Measurements from ENCODE around the gene SEL1L3.

SEL1L3 gene

DNA sequence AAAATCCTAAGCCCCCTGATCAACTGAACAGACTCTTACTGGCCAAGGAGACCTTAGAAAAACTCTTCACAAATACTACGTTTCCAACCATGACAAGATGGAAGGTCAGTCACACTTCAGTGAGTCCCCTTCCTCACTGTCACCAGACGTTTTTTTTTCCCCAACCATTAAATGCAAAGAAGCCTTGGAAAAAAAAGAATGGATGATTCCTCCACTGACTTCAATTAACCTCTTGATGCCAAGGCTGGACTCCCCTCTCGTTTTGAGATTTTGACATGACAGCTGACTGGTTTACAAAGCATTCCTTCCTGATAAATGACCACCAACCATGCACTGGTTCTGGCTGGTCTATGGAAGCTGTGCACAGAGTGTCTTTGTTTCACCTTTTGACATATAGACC, 133.9 kb downstream of the SEL1L3 start:
- TF ChIP-seq POLR2AphosphoS5 (IDR thresholded peaks at IDR 0.05; ENCODE audit: low read depth) (no peak), GABPA (IDR thresholded peaks at IDR 0.05; ENCODE audit: low read depth) (no peak), SPI1 (IDR thresholded peaks at IDR 0.05; ENCODE audit: borderline replicate concordance, low read depth) (no peak)
- TF ChIP-seq, protein P1, sequence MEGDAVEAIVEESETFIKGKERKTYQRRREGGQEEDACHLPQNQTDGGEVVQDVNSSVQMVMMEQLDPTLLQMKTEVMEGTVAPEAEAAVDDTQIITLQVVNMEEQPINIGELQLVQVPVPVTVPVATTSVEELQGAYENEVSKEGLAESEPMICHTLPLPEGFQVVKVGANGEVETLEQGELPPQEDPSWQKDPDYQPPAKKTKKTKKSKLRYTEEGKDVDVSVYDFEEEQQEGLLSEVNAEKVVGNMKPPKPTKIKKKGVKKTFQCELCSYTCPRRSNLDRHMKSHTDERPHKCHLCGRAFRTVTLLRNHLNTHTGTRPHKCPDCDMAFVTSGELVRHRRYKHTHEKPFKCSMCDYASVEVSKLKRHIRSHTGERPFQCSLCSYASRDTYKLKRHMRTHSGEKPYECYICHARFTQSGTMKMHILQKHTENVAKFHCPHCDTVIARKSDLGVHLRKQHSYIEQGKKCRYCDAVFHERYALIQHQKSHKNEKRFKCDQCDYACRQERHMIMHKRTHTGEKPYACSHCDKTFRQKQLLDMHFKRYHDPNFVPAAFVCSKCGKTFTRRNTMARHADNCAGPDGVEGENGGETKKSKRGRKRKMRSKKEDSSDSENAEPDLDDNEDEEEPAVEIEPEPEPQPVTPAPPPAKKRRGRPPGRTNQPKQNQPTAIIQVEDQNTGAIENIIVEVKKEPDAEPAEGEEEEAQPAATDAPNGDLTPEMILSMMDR (IDR thresholded peaks at IDR 0.05; ENCODE audit: insufficient read depth, low read length), result no peak
- TF ChIP-seq, protein P2, sequence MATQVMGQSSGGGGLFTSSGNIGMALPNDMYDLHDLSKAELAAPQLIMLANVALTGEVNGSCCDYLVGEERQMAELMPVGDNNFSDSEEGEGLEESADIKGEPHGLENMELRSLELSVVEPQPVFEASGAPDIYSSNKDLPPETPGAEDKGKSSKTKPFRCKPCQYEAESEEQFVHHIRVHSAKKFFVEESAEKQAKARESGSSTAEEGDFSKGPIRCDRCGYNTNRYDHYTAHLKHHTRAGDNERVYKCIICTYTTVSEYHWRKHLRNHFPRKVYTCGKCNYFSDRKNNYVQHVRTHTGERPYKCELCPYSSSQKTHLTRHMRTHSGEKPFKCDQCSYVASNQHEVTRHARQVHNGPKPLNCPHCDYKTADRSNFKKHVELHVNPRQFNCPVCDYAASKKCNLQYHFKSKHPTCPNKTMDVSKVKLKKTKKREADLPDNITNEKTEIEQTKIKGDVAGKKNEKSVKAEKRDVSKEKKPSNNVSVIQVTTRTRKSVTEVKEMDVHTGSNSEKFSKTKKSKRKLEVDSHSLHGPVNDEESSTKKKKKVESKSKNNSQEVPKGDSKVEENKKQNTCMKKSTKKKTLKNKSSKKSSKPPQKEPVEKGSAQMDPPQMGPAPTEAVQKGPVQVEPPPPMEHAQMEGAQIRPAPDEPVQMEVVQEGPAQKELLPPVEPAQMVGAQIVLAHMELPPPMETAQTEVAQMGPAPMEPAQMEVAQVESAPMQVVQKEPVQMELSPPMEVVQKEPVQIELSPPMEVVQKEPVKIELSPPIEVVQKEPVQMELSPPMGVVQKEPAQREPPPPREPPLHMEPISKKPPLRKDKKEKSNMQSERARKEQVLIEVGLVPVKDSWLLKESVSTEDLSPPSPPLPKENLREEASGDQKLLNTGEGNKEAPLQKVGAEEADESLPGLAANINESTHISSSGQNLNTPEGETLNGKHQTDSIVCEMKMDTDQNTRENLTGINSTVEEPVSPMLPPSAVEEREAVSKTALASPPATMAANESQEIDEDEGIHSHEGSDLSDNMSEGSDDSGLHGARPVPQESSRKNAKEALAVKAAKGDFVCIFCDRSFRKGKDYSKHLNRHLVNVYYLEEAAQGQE (IDR thresholded peaks at IDR 0.05; ENCODE audit: insufficient replicate concordance, low read depth), result no peak
- no peak overlapping the region for H3K27ac ChIP-seq (replicated peaks)
- H3K4me3 ChIP-seq (replicated peaks; ENCODE audit: insufficient read depth, low read length), result no peak overlapping the region
- no peaks in the 10 kb centered on the region for H3K27me3 ChIP-seq (ENCODE audit: insufficient read depth, poor library complexity, severe bottlenecking)
- DNase-seq (ENCODE audit: low read depth in 1 of 2, low spot score in 1 of 2), result no peak

DNA sequence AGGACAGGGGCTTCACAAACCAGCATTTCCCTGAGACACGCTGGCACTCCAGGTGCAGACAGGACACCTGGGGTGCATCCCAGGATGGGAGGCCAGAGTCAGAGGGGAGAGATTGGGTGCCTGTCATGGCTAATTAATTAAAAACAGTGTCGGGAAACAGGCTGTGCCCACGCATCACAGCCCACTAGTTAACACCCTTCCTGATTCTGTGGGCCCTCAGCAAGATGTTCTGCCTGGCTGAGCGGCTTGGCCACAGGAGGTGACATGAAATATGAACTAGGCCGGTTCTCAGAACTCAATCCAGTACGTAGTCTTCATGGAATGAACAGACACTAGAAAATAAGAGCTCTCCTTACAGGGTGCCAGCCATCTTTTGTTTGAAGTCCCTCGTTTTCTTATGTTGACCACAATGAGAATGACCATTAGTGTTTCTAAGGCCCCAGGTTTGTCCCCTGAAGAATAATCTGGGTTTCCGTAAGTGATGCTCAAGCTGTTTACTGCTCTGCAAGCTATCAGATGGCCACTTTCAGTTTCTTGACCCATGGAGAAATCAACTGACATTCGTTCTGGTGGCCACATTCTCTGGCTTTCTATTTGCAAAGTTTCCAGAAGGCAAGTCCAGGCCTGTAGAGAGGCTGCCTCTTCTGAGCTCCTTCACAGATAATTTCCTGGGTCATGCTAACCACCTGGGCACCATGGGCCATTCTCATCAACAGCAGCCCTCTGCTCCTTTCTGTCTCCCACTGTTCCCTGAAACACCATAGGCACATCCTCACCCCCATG, 134.9 kb downstream of the SEL1L3 start:
- Histone ChIP-seq H3K27ac (replicated peaks) (no peak overlapping the region), H3K4me3 (replicated peaks; ENCODE audit: insufficient read depth, low read length) (no peak overlapping the region), H3K27me3 (ENCODE audit: insufficient read depth, poor library complexity, severe bottlenecking) (no peaks in the 10 kb centered on the region)
- no peak for DNase-seq (ENCODE audit: low read depth in 1 of 2, low spot score in 1 of 2)
- TF ChIP-seq POLR2AphosphoS5 (IDR thresholded peaks at IDR 0.05; ENCODE audit: low read depth) (no peak), SPI1 (IDR thresholded peaks at IDR 0.05; ENCODE audit: borderline replicate concordance, low read depth) (no peak), GABPA (IDR thresholded peaks at IDR 0.05; ENCODE audit: low read depth) (no peak)
- TF ChIP-seq, protein P1 (IDR thresholded peaks at IDR 0.05; ENCODE audit: insufficient read depth, low read length), result no peak
- TF ChIP-seq, protein P2 (IDR thresholded peaks at IDR 0.05; ENCODE audit: insufficient replicate concordance, low read depth), result no peak

DNA sequence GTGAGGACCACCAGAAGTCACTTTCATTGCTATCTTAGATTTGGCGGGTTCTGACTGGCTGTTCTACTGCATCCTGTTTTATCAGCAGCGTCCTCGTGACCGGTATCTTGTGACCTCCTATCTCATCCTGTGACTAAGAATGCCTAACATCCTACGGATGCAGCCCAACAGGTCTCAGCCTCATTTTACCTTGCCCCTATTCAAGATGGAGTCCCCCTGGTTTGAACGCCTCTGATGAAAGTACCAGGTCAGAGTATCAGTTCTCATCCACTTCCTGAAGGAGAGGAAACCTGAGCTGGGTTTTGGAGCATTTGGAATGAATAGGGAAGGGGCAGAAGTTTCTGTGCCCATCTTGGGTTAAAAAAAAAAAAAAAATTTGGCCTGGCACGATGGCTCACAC, 136.9 kb downstream of the SEL1L3 start:
- Histone ChIP-seq H3K27me3 (ENCODE audit: insufficient read depth, poor library complexity, severe bottlenecking) (no peaks in the 10 kb centered on the region), H3K4me3 (replicated peaks; ENCODE audit: insufficient read depth, low read length) (no peak overlapping the region), H3K27ac (replicated peaks) (no peak overlapping the region)
- DNase-seq (ENCODE audit: low read depth in 1 of 2, low spot score in 1 of 2), result no peak
- TF ChIP-seq, protein P2 (IDR thresholded peaks at IDR 0.05; ENCODE audit: insufficient replicate concordance, low read depth), result no peak
- TF ChIP-seq GABPA (IDR thresholded peaks at IDR 0.05; ENCODE audit: low read depth) (no peak), SPI1 (IDR thresholded peaks at IDR 0.05; ENCODE audit: borderline replicate concordance, low read depth) (no peak), POLR2AphosphoS5 (IDR thresholded peaks at IDR 0.05; ENCODE audit: low read depth) (no peak)
- TF ChIP-seq, protein P1 (IDR thresholded peaks at IDR 0.05; ENCODE audit: insufficient read depth, low read length), result no peak
